HG03521 (cell line): Measurements from ENCODE around the gene IL2RG.

ENCODE experiments used
- ATAC-seq: cut with Tn5 transposase; IDR thresholded peaks from one replicate; pipeline ENCODE4 v1.9.1; 2021; ENCODE audit warnings: mild to moderate bottlenecking, moderate library complexity; ENCODE audit not compliant: unreplicated experiment

The IL2RG gene

GRCh38 chrX:71109051-71109450, 2.3 kb downstream of the IL2RG start:
- no peak for ATAC-seq

GRCh38 chrX:71107762-71108360, 3.5 kb downstream of the IL2RG start:
- ATAC-seq = no peak

GRCh38 chrX:71107245-71107644, 4.1 kb downstream of the IL2RG start:
- no peak for ATAC-seq

- no peak for ATAC-seq
Measured at GRCh38 chrX:71106427-71106826, 5.0 kb downstream of the IL2RG start, which contains the start of gene CXorf65. Gene CXorf65 (minus strand): TSS chrX:71106740. CDS start chrX:71106556, 184 bp downstream.

- no peak for ATAC-seq
Measured at GRCh38 chrX:71105628-71106027, 5.7 kb downstream of the IL2RG start.

GRCh38 chrX:71103110-71103983, 8.0 kb downstream of the IL2RG start:
- ATAC-seq = no peak

GRCh38 chrX:71102292-71102691, 9.1 kb downstream of the IL2RG start:
- no peak for ATAC-seq

GRCh38 chrX:71100581-71101505, 10.5 kb downstream of the IL2RG start:
- ATAC-seq = no peak

- ATAC-seq = no peak
Measured at GRCh38 chrX:71099736-71100135, 11.6 kb downstream of the IL2RG start.

GRCh38 chrX:71098951-71099506, 12.3 kb downstream of the IL2RG start:
- no peak for ATAC-seq

- ATAC-seq = no peak
Measured at GRCh38 chrX:71098302-71098701, 13.1 kb downstream of the IL2RG start.

GRCh38 chrX:71096760-71097032, 14.7 kb downstream of the IL2RG start:
- no peak for ATAC-seq

GRCh38 chrX:71095981-71096759, 15.2 kb downstream of the IL2RG start:
- no peak for ATAC-seq

- ATAC-seq = peak; percentile 95
Measured at GRCh38 chrX:71095555-71095980, 15.8 kb downstream of the IL2RG start, which contains the start of gene FOXO4. Gene FOXO4 (plus strand): TSS chrX:71095851. CDS start chrX:71096529, 678 bp downstream.

GRCh38 chrX:71095033-71095432, 16.3 kb downstream of the IL2RG start:
- ATAC-seq = no peak

GRCh38 chrX:71091263-71091662, 20.1 kb downstream of the IL2RG start:
- ATAC-seq = no peak

- no peak for ATAC-seq
Measured at GRCh38 chrX:71085900-71086299, 25.5 kb downstream of the IL2RG start.

- no peak for ATAC-seq
Measured at GRCh38 chrX:71082822-71083221, 28.6 kb downstream of the IL2RG start.

- ATAC-seq = no peak
Measured at GRCh38 chrX:71082124-71082647, 29.2 kb downstream of the IL2RG start.
